HCT116 (cell line): ENCODE measurements around the gene TNS3. TPM values are rescaled to one million over a fixed set of nuclear protein-coding genes. Genes with fewer than 3 reads are reported as not detected.

Experiments used
- ATAC-seq: fragments of 200-7000 bp; cut with Tn5 transposase; 2 replicates; pipeline ENCODE4 v1.9.1; 2020; ENCODE audit warnings: mild to moderate bottlenecking, moderate library complexity
- BruUV-seq: library from RNA; stranded (reverse); fragments of 400-500 nt; replicated peaks from 2 replicates; lab custom pipeline; 2021; lab: Mats Ljungman, UMichigan
- CTCF ChIA-PET: fragments of 300-600 bp; sonication (Branson Sonifier 250); formaldehyde crosslinking; loops from one replicate; lab custom pipeline; 2021; ENCODE audit warnings: antibody characterized with exemption; lab: Charles Lee
- POLR2A ChIA-PET: fragments of 300-600, 350-600 bp; sonication (Branson Sonifier 250); formaldehyde crosslinking; loops from one replicate; lab custom pipeline; 2021; ENCODE audit warnings: antibody characterized with exemption; lab: Charles Lee
- RAD21 ChIA-PET, 2 experiments: fragments of 300-600 bp; sonication (Branson Sonifier 250); formaldehyde crosslinking; loops; one replicate each; lab custom pipeline; 2023; ENCODE audit warnings: low total read pairs in 2 of 2; ENCODE audit not compliant: uncharacterized antibody in 2 of 2, unreplicated experiment in 2 of 2, low non-redundant PET in 1 of 2; lab: Charles Lee
- DNase-seq: peaks from one replicate; pipeline ENCODE4 v3.0.0-alpha.2; 2010; ENCODE audit warnings: low read depth, low spot score
- H2AFZ ChIP-seq: fragments of 200-600 bp; shearing (Covaris generic), sonication (generic); 2 replicates; pipeline ENCODE4 v1.6.1; 2017; ENCODE audit warnings: low read depth, mixed run types, mixed read lengths, antibody characterized with exemption, low read length; ENCODE audit not compliant: poor library complexity, severe bottlenecking
- H3K27ac ChIP-seq: 2 replicates; pipeline ENCODE4 v1.5.1; 2012; ENCODE audit warnings: low read depth, low read length
- H3K27me3 ChIP-seq: fragments of 200-600 bp; sonication (generic); 2 replicates; pipeline ENCODE4 v1.6.1; 2016; ENCODE audit warnings: mixed run types, low read length, mixed read lengths; ENCODE audit not compliant: insufficient read depth
- H3K36me3 ChIP-seq, 2 experiments: fragments of 200-500 bp in 1 of 2; fragments of 200-600 bp in 1 of 2; sonication (Bioruptor generic) in 1 of 2; sonication (generic) in 1 of 2; 2 replicates each; pipeline versions ENCODE4 v1.5.1 to v1.6.1; 2014 to 2016; ENCODE audit warnings: low read length in 2 of 2, inconsistent platforms in 1 of 2, mixed read lengths in 1 of 2, mixed run types in 1 of 2; ENCODE audit not compliant: insufficient read depth in 2 of 2, control insufficient read depth in 1 of 2
- H3K4me1 ChIP-seq, 2 experiments: fragments of 200-600 bp in 1 of 2; sonication (generic) in 1 of 2; 2 replicates each; pipeline versions ENCODE4 v1.5.1 to v1.6.1; 2012 to 2017; ENCODE audit warnings: low read length in 2 of 2, inconsistent platforms in 1 of 2, mild to moderate bottlenecking in 1 of 2, mixed read lengths in 1 of 2, mixed run types in 1 of 2, moderate library complexity in 1 of 2; ENCODE audit not compliant: insufficient read depth in 2 of 2, control insufficient read depth in 1 of 2
- H3K4me2 ChIP-seq: fragments of 200-600 bp; sonication (generic); 2 replicates; pipeline ENCODE4 v1.6.1; 2017; ENCODE audit warnings: mixed run types, low read length, mixed read lengths
- H3K4me3 ChIP-seq, 2 experiments: fragments of 200-600 bp in 1 of 2; sonication (generic) in 1 of 2; replicated peaks in 1 of 2; 2 replicates each; pipeline ENCODE4 v1.5.1; 2011 to 2016; ENCODE audit warnings: low read length in 2 of 2, control low read depth in 1 of 2, low read depth in 1 of 2, mild to moderate bottlenecking in 1 of 2, mixed read lengths in 1 of 2, mixed run types in 1 of 2
- H3K79me2 ChIP-seq: fragments of 200-600 bp; sonication (generic); 2 replicates; pipeline ENCODE4 v1.6.1; 2017; ENCODE audit warnings: mild to moderate bottlenecking, mixed run types, low read length, moderate library complexity, mixed read lengths; ENCODE audit not compliant: insufficient read depth
- H3K9ac ChIP-seq: fragments of 200-600 bp; sonication (generic); 2 replicates; pipeline ENCODE4 v1.6.1; 2016; ENCODE audit warnings: low read length, mixed read lengths
- H3K9me2 ChIP-seq: fragments of 200-600 bp; sonication (generic), shearing (Covaris generic); 2 replicates; pipeline ENCODE4 v1.6.1; 2017; ENCODE audit warnings: mixed run types, mild to moderate bottlenecking, moderate library complexity; ENCODE audit not compliant: insufficient read depth
- H3K9me3 ChIP-seq, 2 experiments: fragments of 200-500 bp in 1 of 2; fragments of 200-600 bp in 1 of 2; sonication (Bioruptor generic) in 1 of 2; sonication (generic) in 1 of 2; 2 replicates each; pipeline ENCODE4 v1.6.1; 2014 to 2017; ENCODE audit warnings: low read length in 2 of 2, mixed read lengths in 2 of 2, inconsistent platforms in 1 of 2, low read depth in 1 of 2, mild to moderate bottlenecking in 1 of 2, mixed run types in 1 of 2, moderate library complexity in 1 of 2; ENCODE audit not compliant: control insufficient read depth in 1 of 2, insufficient read depth in 1 of 2
- H4K20me1 ChIP-seq: fragments of 200-600 bp; sonication (generic), shearing (Covaris generic); 2 replicates; pipeline ENCODE4 v1.6.1; 2017; ENCODE audit warnings: mixed run types, mild to moderate bottlenecking, moderate library complexity; ENCODE audit not compliant: insufficient read depth
- EGR1 ChIP-seq: IDR thresholded peaks from 2 replicates; pipeline ENCODE4 v1.6.1; 2012; ENCODE audit warnings: low read depth
- ELF1 ChIP-seq: IDR thresholded peaks from 2 replicates; pipeline ENCODE4 v1.6.1; 2012; ENCODE audit warnings: low read depth, borderline replicate concordance
- EZH2phosphoT487 ChIP-seq: fragments of 200-600 bp; IDR thresholded peaks from 2 replicates; pipeline ENCODE4 v1.6.1; 2018; ENCODE audit warnings: antibody characterized with exemption, borderline replicate concordance
- JUND ChIP-seq: IDR thresholded peaks from 2 replicates; pipeline ENCODE4 v1.6.1; 2012
- POLR2A ChIP-seq: IDR thresholded peaks from 2 replicates; pipeline ENCODE4 v1.7.0; 2011; ENCODE audit warnings: borderline replicate concordance; ENCODE audit not compliant: insufficient read depth, insufficient read length; ENCODE audit errors: extremely low read depth
- SIN3A ChIP-seq: IDR thresholded peaks from 2 replicates; pipeline ENCODE4 v1.6.1; 2012; ENCODE audit warnings: low read depth
- SP1 ChIP-seq: IDR thresholded peaks from 2 replicates; pipeline ENCODE4 v1.6.1; 2012; ENCODE audit warnings: low read depth
- TCF7L2 ChIP-seq: IDR thresholded peaks from 2 replicates; pipeline ENCODE4 v1.7.0; 2011; ENCODE audit warnings: borderline replicate concordance, inconsistent platforms; ENCODE audit not compliant: insufficient read depth, insufficient read length; ENCODE audit errors: extremely low read depth
- intact Hi-C: fragments of 100-400 bp; cut with micrococcal nuclease; formaldehyde crosslinking; loops from 2 replicates; pipeline ENCODE4 v1.10.0; 2022
- total RNA-seq: library from RNA; stranded (reverse); gene quantifications from one replicate; pipeline ENCODE4 v1.2.1, GENCODE V29; 2021; ENCODE audit not compliant: unreplicated experiment
- TF ChIP-seq, protein P1 (sequence below): IDR thresholded peaks from 2 replicates; pipeline ENCODE4 v1.6.1; 2012; ENCODE audit warnings: low read depth
- TF ChIP-seq, protein P2 (sequence below), 3 experiments: fragments of 200-600 bp in 1 of 3; sonication (generic) in 1 of 3; IDR thresholded peaks in 2 of 3; conservative IDR thresholded peaks in 1 of 3; 2 replicates each; pipeline ENCODE4 v1.5.1; 2012 to 2017; ENCODE audit warnings: low read depth in 2 of 3, low read length in 2 of 3, antibody characterized with exemption in 1 of 3, borderline replicate concordance in 1 of 3, control low read depth in 1 of 3, mild to moderate bottlenecking in 1 of 3, mixed read lengths in 1 of 3, mixed run types in 1 of 3, moderate library complexity in 1 of 3; ENCODE audit not compliant: insufficient read depth in 1 of 3

The TNS3 gene
- total RNA-seq, 1 experiment from 2014 or later: 9.1 TPM

DNA sequence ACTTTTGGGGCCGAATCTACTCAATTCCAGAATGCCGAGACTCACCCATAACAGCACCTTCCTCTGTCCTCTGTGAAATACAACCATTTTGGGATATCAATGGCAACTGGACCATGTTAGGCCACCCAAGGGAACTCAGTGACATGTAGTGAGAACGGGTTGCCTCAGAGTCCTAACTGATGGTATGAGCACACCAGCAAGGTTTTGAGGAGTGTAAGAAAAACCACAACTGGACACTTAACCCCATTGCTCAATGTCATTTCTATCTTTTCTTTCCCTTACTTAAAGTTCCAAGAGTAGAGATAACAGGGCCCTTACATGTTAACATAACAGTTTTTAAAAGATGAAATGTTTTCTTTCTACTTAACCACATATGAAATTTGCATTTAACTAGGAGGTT lies 67.1 kb downstream of the TNS3 start:
- Histone ChIP-seq H3K27me3 (no peaks in the 10 kb centered on the region), H3K4me1 (peaks cover 0 to 4% of the 10 kb centered on the region in 2 experiments; a peak in 1 of 4 replicates), H4K20me1 (no peaks in the 10 kb centered on the region; the same call in 1 of the 2 replicates)

More for the DNA sequence above, 67.1 kb downstream of the TNS3 start:
- ATAC-seq: no peak
- no peak for DNase-seq
- POLR2A ChIA-PET: no interaction called here
- H3K4me3 ChIP-seq: no peak overlapping the region
- intact Hi-C loops: no loop called here
- no peaks in the 10 kb centered on the region for H3K9me2 ChIP-seq
- no peak overlapping the region for H3K27ac ChIP-seq
- RAD21 ChIA-PET: no interaction called here
- H3K79me2 ChIP-seq: no peaks in the 10 kb centered on the region
- no TSS peak for BruUV-seq
- CTCF ChIA-PET: no interaction called here
- H3K36me3 ChIP-seq: no peaks in the 10 kb centered on the region
- TF ChIP-seq POLR2A (no peak), TCF7L2 (no peak), ELF1 (no peak), SIN3A (no peak), EZH2phosphoT487 (no peak), JUND (no peak), SP1 (no peak), EGR1 (no peak)
- TF ChIP-seq, protein P1, sequence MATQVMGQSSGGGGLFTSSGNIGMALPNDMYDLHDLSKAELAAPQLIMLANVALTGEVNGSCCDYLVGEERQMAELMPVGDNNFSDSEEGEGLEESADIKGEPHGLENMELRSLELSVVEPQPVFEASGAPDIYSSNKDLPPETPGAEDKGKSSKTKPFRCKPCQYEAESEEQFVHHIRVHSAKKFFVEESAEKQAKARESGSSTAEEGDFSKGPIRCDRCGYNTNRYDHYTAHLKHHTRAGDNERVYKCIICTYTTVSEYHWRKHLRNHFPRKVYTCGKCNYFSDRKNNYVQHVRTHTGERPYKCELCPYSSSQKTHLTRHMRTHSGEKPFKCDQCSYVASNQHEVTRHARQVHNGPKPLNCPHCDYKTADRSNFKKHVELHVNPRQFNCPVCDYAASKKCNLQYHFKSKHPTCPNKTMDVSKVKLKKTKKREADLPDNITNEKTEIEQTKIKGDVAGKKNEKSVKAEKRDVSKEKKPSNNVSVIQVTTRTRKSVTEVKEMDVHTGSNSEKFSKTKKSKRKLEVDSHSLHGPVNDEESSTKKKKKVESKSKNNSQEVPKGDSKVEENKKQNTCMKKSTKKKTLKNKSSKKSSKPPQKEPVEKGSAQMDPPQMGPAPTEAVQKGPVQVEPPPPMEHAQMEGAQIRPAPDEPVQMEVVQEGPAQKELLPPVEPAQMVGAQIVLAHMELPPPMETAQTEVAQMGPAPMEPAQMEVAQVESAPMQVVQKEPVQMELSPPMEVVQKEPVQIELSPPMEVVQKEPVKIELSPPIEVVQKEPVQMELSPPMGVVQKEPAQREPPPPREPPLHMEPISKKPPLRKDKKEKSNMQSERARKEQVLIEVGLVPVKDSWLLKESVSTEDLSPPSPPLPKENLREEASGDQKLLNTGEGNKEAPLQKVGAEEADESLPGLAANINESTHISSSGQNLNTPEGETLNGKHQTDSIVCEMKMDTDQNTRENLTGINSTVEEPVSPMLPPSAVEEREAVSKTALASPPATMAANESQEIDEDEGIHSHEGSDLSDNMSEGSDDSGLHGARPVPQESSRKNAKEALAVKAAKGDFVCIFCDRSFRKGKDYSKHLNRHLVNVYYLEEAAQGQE: no peak
- TF ChIP-seq, protein P2, sequence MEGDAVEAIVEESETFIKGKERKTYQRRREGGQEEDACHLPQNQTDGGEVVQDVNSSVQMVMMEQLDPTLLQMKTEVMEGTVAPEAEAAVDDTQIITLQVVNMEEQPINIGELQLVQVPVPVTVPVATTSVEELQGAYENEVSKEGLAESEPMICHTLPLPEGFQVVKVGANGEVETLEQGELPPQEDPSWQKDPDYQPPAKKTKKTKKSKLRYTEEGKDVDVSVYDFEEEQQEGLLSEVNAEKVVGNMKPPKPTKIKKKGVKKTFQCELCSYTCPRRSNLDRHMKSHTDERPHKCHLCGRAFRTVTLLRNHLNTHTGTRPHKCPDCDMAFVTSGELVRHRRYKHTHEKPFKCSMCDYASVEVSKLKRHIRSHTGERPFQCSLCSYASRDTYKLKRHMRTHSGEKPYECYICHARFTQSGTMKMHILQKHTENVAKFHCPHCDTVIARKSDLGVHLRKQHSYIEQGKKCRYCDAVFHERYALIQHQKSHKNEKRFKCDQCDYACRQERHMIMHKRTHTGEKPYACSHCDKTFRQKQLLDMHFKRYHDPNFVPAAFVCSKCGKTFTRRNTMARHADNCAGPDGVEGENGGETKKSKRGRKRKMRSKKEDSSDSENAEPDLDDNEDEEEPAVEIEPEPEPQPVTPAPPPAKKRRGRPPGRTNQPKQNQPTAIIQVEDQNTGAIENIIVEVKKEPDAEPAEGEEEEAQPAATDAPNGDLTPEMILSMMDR (IDR thresholded peaks at IDR 0.05 in 2 of 3, conservative IDR thresholded peaks at IDR 0.05 in 1 of 3; ENCODE audit: borderline replicate concordance in 1 of 3, insufficient read depth in 1 of 3, low read depth in 2 of 3, low read length in 2 of 3): no peak
- H3K9me3 ChIP-seq: no peaks in the 10 kb centered on the region
- H2AFZ ChIP-seq: no peak overlapping the region
- H3K9ac ChIP-seq: no peak overlapping the region
- H3K4me2 ChIP-seq: no peak overlapping the region
